ENCODE measurements around the gene PIN1. TPM values are rescaled to one million over a fixed set of nuclear protein-coding genes. Genes with fewer than 3 reads are reported as not detected.
"Not testable (repeated sequence)": the region's sequence is repeated elsewhere in the genome, so short reads cannot be mapped to it uniquely, and the experiment has no call there.

The PIN1 gene
- total and polyA plus RNA-seq, 10 donors: 37.7 to 86.1 (median 50.9) TPM

GRCh38 chr19:9818734-9819595 lies 16.2 kb upstream of the PIN1 start, which contains the start of gene FBXL12:
Gene FBXL12 (minus strand): TSS chr19:9819079. CDS start chr19:9818813, 266 bp downstream.
- H3K4me1 ChIP-seq: peaks cover 9 to 36% (median 24%) of the 10 kb centered on the region in 6 donors
- 0 to 1% (median 1%) methylated on average over 71 to 82 of the region's 82 CpGs for WGBS, 5 donors
- TF ChIP-seq POLR2A (IDR thresholded peaks at IDR 0.05): peak in 2 of 3 donors; percentile 21 to 23
- peak; percentile 87 to 94 (median 88) for TF ChIP-seq POLR2AphosphoS5 (IDR thresholded peaks at IDR 0.05)
- TF ChIP-seq CTCF (IDR thresholded peaks at IDR 0.05 in 8 of 11, conservative IDR thresholded peaks at IDR 0.05 in 3 of 11): peak in 2 of 11 experiments; percentile 25 to 30
- H3K4me3 ChIP-seq: peak within 1 kb of the TSS; percentile 72 to 97 (median 90)
- peak; percentile 100 for DNase-seq
- H3K27me3 ChIP-seq (replicated peaks in 1 of 7): no peaks in the 10 kb centered on the region
- H3K27ac ChIP-seq: peak within 1 kb of the TSS; percentile 73 to 99 (median 94)
- H3K9me3 ChIP-seq: peaks cover 0 to 19% (median 12%) of the 10 kb centered on the region in 8 donors
- H3K36me3 ChIP-seq: peaks cover 0 to 30% (median 8%) of the 10 kb centered on the region in 6 donors
- intact Hi-C loops (cut with DNase I; ENCODE audit: low total_unique reads): no loop called here

GRCh38 chr19:9819596-9819909 lies 15.6 kb upstream of the PIN1 start:
- H3K27ac ChIP-seq: peak overlapping the region; percentile 43 to 99 (median 94)

GRCh38 chr19:9820034-9820433 lies 15.1 kb upstream of the PIN1 start:
- DNase-seq; intact Hi-C loops (cut with DNase I; ENCODE audit: low total_unique reads); H3K27me3 ChIP-seq (replicated peaks in 1 of 7): not testable (repeated sequence)
- Histone ChIP-seq H3K4me3 (peak overlapping the region in 6 of 8 donors; percentile 2 to 97 (median 83)), H3K4me1 (peaks cover 9 to 36% (median 24%) of the 10 kb centered on the region in 6 donors), H3K9me3 (peaks cover 0 to 14% (median 10%) of the 10 kb centered on the region in 8 donors), H3K36me3 (peaks cover 0 to 31% (median 6%) of the 10 kb centered on the region in 6 donors), H3K27ac (peak overlapping the region; percentile 43 to 99 (median 94))
- whole genome bisulfite sequencing, 5 donors: 93 to 96% (median 93%) methylated on average over 6 to 8 of the region's 8 CpGs

More at GRCh38 chr19:9819596-9819909, 15.6 kb upstream of the PIN1 start:
- H3K4me3 ChIP-seq: peak overlapping the region; percentile 2 to 97 (median 61)
- DNase-seq: no peak
- 0 to 1% (median 0%) methylated on average over 15 to 21 of the region's 21 CpGs for WGBS, 5 donors
- H3K36me3 ChIP-seq: peaks cover 0 to 31% (median 6%) of the 10 kb centered on the region in 6 donors
- peaks cover 9 to 36% (median 24%) of the 10 kb centered on the region in 6 donors for H3K4me1 ChIP-seq
- no peaks in the 10 kb centered on the region for H3K27me3 ChIP-seq (replicated peaks in 1 of 7)
- H3K9me3 ChIP-seq: peaks cover 0 to 19% (median 12%) of the 10 kb centered on the region in 8 donors
- TF ChIP-seq POLR2AphosphoS5 (IDR thresholded peaks at IDR 0.05): peak; percentile 49 to 71 (median 56)
- TF ChIP-seq POLR2A (IDR thresholded peaks at IDR 0.05): no peak
- TF ChIP-seq CTCF (IDR thresholded peaks at IDR 0.05 in 8 of 11, conservative IDR thresholded peaks at IDR 0.05 in 3 of 11): peak in 1 of 11 experiments; percentile 4
- intact Hi-C loops (cut with DNase I; ENCODE audit: low total_unique reads): no loop called here

GRCh38 chr19:9823816-9824215 lies 11.3 kb upstream of the PIN1 start:
- H3K27me3 ChIP-seq (replicated peaks in 1 of 7): no peaks in the 10 kb centered on the region
- H3K27ac ChIP-seq: no peak overlapping the region
- no peak for DNase-seq
- peaks cover 0 to 18% (median 0%) of the 10 kb centered on the region in 6 donors for H3K36me3 ChIP-seq
- TF ChIP-seq POLR2A (IDR thresholded peaks at IDR 0.05) (no peak), CTCF (IDR thresholded peaks at IDR 0.05 in 8 of 11, conservative IDR thresholded peaks at IDR 0.05 in 3 of 11) (no peak), POLR2AphosphoS5 (IDR thresholded peaks at IDR 0.05) (no peak)
- no peaks in the 10 kb centered on the region for H3K9me3 ChIP-seq
- peaks cover 17 to 36% (median 30%) of the 10 kb centered on the region in 6 donors for H3K4me1 ChIP-seq
- intact Hi-C loops (cut with DNase I; ENCODE audit: low total_unique reads): no loop called here
- 88 to 95% (median 91%) methylated on average over 5 of the region's 5 CpGs for WGBS, 5 donors
- H3K4me3 ChIP-seq: no peak overlapping the region
